HG03175 (cell line): ENCODE measurements around the gene CRYBG1.
"Not testable (repeated sequence)": the region's sequence is repeated elsewhere in the genome, so short reads cannot be mapped to it uniquely, and the experiment has no call there.

Experiments
- ATAC-seq: cut with Tn5 transposase; IDR thresholded peaks from one replicate; pipeline ENCODE4 v1.9.1; 2021; ENCODE audit warnings: mild to moderate bottlenecking, moderate library complexity; ENCODE audit not compliant: unreplicated experiment

CRYBG1 gene

DNA sequence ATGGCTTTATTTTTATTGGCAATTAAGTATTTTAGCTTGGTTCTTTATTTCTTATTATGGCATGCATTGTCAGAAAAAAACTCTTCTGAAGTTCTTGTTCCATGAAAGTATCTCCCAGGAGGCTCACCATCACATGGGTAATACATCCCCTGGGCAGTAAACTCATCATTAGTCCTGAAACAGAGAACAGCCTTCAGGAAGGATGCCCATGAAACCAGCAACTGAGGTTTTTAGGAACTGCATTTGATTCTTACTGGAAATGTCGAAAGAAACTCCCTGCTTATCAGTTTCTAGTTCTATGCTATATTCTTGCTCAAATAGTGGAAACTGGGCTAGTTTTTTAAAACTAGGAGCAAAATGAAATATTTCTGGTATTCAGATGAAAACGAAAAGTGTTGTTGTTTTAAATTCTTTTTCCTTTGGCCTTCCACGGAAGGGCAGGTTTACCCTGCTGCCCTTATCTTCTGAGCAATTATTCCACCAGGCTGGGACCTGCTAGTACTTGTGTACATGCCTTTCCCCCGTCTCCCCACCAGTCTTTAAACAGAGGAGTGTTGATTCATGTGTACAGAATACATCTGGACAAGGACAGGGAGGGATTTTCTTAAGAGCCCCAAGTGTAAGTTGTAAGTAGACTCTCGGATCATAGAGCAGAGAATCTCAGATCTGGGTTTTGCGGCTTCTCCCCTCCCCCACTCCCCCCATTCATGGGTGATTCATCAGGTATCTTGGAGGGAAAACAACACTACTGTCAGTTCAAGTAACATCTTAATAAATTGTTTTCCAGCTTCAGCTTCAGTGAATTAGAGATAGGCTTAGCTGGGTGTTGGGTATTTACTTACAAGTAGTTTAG lies 187.3 kb downstream of the CRYBG1 start:
- ATAC-seq, result no peak

DNA sequence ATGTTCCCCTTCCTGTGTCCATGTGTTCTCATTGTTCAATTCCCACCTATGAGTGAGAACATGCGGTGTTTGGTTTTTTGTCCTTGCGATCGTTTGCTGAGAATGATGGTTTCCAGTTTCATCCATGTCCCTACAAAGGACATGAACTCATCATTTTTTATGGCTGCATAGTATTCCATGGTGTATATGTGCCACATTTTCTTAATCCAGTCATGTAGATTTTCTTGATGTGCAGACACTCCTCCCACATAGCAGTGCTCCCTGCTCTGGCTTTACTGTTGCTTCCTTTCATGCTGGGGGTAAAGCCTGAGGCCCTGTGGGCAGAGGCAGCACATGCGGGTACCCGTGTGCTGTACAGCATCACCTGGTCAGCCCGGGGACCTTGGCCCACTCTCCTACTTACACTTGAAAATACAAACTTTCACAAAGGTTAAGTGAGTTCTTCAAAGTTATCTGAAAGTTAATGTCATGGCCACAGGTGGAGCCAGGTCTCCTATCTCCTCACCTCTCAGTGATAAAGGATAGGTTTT lies 188.5 kb downstream of the CRYBG1 start:
- not testable (repeated sequence) for ATAC-seq

DNA sequence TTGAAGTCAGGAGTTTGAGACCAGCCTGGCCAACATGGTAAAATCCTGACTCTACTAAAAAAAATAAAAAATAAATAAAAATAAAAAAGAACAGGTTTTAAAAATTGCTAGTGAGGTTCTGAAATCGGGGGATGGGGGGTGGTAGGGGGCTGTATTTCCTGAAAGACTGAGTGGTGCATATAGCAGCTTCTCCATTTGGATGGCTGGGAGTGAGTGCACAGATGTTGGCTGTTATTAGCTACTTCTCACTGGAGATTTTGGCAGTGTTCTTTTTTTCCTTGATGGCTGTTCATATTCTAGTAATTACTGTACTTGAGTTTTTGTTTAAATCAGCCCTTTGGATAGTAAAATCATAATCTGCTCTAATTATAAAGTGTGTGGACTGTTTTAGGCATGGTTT lies 189.0 kb downstream of the CRYBG1 start:
- ATAC-seq, result no peak

DNA sequence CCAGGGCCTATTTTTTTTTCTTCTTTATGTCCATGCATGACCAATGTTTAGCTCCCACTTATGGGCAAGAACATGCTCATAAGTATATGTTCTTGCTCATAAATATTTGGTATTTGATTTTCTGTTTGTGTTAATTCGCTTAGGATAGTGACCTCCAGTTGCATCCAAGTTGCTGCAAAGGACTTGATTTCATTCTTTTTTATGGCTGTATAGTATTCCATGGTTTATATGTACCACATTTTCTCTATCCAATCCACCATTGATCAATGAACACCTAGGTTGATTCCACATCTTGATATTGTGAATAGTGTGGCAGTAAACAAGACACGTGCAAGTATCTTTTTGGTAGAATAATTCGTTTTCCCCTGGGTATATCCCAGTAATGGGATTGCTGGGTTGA lies 190.6 kb downstream of the CRYBG1 start:
- no peak for ATAC-seq

DNA sequence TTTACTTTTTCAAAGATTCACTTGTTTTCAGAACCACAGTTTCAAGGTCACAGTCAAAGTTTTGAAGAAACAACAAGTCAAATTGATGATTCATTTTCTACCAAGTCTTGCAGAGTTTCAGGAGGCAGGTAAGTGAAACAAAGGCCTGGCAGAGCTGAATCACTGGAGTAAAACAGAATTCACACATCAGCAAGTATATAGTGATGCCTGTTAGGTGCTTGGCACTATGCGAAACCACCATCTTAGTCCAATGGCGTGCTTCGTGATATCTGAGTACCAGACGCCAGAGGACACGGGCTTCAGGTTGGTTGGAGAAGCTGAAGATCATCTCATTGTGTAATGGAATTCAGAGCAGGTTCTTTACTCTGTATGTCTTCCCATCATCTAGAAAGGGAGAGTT lies 192.9 kb downstream of the CRYBG1 start:
- ATAC-seq, result no peak

DNA sequence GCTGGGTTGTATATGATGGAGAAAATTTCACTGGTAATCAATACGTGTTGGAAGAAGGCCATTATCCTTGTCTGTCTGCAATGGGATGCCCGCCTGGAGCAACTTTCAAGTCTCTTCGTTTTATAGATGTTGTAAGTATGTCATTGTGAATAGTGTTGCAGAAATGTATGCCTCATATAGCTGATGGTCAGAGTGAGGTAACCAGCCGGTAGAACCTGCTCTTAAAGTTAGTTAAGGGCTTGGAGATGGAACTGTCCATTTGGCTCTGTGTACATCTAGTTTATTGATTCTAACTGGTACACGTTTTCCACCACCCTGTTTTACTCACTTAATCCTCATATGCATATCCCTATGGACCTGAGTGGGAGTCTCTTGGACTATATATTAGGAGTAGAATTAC lies 195.2 kb downstream of the CRYBG1 start:
- no peak for ATAC-seq

DNA sequence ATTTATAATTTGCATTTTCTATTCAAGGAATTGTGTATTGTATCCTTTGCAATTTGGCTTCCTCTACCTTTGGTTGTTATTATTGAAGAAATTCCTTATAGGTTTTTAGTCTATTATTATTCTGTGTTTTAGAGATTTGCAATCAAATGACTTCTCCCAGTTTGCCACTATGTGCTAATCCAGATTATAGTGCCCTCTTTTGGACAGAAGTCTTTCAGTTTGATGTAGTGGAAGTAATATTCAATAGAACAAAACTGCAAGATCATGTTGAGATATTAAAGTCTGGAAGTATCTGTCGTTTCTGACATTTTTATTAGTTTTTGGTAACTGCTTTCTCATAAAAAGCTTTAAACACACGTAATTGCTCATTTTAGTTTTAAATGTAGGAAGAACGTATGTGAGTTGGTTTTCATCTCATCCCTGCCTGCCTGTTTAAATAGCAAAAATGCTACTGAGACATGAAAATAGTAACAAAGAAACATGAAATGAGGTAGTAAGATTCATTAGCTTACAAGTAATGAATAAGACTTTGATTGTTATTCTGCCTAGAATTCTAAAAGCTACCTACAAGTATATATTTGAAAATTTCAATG lies 195.9 kb downstream of the CRYBG1 start:
- ATAC-seq, result no peak

DNA sequence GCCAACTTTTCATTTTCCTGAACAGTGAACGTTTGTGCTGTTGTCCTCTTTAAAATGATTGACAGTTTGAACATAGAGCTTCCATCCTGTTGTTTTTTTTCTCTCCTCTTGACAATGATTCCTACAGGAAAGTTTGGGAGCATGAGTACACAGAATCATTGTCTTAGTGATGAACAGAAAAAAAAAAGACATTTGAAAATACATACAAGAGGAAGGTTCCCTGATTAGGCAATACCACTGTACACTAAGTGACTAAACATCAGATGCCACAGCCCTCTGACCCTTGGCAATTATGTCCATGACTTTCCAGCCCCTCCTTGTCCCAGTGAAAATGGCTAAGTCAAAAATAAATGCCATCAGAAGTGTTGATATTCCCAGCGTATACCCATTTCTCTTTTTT lies 197.3 kb downstream of the CRYBG1 start:
- no peak for ATAC-seq

DNA sequence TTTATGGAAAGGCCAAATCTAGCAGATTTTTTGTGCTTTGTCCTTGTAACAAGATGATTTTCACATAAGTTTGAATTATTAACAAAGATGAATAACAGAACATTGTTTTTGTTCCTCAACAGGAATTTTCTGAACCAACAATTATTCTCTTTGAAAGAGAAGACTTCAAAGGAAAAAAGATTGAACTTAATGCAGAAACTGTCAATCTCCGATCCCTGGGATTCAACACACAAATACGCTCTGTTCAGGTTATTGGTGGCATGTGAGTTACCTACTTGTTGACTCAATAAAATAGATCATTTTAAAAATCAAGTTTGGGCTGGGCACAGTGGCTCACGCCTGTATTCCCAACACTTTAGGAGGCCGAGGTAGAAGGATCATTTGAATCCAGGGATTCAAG lies 197.8 kb downstream of the CRYBG1 start:
- no peak for ATAC-seq

DNA sequence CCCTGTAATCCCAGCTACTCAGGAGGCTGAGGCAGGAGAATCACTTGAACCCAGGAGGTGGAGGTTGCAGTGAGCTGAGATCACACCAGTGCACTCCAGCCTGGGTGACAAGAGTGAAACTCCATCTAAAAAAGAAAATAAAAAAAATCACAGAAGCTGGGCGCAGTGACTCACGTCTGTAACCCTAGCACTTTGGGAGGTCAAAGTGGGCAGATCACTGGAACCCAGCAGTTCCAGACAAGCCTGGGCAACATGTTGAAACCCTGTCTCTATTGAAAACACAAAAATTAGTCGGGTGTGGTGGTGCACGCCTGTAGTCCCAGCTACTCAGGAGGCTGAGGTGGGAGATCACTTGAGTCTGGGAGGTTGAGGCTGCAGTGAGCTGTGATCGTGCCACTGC lies 199.1 kb downstream of the CRYBG1 start:
- not testable (repeated sequence) for ATAC-seq

DNA sequence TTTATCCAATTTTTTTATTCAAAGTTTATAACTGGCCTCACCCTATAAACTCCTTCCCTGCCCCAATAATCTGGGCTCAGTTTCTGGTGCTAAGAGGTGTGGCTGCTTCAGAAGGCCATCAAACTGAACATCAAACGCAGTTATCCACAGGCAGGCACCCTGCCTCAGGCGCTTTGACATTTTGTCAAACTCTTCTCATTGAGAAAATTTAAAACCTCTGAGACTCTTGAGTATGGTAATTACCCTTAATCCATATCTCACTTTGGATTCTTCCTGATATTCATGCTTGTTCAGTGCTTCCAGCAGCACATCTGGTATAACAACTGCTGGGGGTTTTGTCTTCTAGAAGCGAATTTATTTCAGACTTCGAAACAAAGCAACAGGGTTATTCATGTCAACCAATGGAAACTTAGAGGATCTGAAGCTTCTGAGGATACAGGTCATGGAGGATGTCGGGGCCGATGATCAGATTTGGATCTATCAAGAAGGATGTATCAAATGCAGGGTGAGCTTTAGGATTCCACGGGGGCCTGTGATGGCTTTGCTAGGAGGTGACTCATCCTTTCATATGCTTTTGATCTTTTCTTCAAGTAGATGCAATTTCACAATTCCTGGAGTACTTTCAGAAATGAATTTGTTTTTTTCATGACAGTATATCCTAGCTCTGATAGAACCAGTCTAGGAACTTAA lies 200.6 kb downstream of the CRYBG1 start:
- no peak for ATAC-seq

DNA sequence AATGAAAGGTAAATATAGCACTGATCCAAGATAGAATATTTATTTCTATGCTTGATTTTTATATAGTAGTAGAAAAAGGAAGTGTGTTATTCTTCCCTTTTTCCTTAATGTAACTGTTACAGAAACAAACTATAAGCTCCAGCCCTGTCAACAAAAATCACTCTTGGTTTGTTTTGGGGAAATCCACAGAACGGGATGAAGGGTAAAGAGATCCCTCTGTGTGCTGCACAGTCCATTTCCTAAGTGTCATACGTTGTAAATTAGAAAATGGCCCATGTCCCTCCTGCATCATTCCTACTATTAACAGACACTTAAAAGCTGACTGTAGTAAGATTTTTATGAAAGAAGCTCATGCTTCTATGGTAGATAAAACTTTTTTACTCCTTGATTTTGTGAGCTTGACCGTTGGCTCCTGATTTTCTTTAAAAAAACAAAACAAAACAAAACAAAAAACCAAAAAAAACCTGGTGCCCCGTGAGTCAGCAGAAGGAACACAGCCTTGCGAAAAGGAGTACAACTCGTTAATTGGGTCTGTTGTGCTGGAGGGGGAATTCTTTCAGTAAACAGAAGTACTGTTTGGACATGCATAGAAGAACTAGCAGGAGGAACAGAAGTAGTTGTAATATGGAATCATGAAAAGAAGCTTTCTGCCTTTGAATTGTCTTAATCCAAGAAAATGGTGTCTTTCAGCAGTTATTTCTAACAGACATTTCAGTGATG lies 201.3 kb downstream of the CRYBG1 start:
- ATAC-seq, result no peak

DNA sequence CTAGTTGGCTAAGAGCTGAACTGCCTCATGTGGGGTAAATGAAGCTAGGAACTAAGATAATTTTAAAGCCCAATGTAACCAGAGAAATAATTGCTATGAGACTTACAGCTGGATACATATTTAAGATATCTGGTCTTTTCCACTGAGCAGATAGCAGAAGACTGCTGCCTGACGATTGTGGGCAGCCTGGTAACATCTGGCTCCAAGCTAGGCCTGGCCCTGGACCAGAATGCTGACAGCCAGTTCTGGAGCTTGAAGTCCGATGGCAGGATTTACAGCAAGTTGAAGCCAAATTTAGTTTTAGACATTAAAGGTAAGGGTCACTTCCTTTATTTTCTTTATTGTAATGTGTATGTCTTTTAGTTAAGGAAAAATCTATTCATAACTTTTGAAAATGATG lies 203.1 kb downstream of the CRYBG1 start:
- ATAC-seq, result no peak

DNA sequence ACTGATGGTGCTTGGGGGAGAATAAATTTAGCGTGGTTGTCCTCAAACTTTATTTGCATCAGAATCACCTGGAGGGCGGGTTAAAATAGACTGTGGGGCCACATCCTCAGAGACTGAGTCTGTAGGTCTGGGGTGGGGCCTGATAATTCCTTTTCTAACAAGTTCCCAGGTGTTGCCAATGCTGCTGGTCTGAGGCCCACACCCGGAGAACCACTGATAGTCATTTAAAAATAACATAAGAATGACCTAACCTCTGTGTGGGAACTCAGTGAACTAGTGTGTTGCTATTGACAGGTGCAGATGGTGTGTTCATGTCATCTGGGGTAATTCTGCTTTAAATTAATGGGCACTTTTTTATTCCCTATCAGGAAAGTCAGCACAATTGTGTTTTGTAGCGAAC lies 204.0 kb downstream of the CRYBG1 start:
- no peak for ATAC-seq

DNA sequence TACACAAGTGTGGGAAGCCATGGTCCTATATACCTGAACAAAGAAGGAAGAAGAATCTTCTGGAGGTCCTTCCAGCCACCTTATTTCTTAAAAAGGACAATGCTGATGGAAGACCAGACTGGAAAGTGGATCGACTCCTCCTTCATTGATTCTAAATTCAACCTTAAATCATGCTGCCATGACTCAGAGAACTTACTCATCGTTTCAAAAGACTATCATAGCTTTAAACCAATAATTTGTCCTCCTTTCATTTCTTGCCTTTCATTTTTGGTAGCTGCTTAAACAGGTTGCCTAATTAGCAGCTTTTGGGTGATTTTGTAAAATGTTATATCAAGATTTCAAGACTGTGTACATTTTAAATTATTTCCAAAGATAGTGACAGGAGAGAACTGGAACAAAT lies 208.0 kb downstream of the CRYBG1 start:
- ATAC-seq, result no peak

DNA sequence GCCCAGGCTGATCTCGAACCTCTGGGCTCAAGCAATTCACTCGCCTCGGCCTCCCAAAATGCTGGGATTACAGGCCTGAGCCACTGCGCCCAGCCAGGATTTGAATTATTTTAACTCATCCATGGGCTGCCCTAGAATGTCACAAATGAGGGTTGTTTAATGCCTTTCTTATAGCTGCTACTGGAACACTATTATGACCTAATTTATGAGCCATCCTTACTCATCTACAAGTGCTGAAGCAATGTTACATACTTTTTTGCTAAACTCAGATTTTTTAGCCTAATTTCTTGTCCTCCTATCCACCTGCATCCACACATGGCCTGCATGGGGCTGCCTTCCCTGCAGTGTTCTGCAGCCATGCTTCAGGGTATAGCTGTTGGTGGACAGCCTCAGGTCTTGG lies 208.9 kb downstream of the CRYBG1 start:
- no peak for ATAC-seq

DNA sequence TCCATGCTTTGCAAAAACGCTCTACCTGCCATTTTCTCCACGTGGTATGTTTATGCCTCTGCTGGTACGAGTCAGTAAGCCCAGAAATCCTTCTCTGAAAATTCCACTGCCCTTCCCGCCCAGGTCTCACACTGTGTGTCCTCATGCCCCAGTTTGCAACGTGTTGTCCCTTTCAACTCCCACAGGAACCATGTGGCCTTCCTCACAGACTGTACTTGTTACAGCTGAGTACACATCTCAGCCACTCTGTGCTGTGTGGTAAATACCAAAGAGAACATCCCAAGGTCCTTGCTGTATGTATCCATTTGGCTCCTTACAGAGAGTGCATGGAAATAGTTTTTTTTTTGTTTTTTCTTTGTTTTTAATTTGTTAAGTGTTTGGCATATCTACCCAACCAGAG lies 211.9 kb downstream of the CRYBG1 start:
- no peak for ATAC-seq

DNA sequence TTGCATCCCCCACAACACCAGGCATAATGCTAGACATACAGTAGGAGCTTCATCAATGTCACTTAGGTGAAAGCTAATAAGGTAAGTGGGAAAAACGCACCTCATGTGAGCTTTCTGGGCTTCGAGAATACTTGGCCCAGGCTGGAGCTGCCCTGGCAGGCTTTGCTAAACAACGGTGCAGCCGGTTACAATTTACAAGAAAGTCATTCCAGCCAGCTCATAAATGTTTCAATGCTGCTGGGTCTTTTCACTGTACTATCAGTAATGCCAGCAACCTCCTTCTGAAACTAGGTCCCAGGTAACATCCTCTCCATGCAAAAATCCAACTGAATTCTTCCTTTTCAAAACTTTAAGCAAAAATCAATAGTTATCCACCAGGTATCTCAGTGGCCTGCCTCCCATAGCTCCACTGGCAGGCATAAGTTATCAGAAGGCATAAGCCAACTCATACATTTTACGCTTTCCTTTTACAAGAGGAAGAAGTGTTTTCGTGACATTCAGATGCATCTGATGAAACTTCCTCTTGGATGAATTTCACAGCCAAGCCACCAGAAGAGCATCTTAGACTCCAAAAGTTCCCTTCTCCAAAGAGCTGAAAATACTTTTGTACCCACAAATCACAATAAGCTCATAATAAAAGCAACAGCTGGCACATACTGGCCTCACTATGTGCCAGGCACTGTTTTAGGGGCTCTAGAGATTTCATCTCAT lies 212.5 kb downstream of the CRYBG1 start:
- ATAC-seq, result no peak

DNA sequence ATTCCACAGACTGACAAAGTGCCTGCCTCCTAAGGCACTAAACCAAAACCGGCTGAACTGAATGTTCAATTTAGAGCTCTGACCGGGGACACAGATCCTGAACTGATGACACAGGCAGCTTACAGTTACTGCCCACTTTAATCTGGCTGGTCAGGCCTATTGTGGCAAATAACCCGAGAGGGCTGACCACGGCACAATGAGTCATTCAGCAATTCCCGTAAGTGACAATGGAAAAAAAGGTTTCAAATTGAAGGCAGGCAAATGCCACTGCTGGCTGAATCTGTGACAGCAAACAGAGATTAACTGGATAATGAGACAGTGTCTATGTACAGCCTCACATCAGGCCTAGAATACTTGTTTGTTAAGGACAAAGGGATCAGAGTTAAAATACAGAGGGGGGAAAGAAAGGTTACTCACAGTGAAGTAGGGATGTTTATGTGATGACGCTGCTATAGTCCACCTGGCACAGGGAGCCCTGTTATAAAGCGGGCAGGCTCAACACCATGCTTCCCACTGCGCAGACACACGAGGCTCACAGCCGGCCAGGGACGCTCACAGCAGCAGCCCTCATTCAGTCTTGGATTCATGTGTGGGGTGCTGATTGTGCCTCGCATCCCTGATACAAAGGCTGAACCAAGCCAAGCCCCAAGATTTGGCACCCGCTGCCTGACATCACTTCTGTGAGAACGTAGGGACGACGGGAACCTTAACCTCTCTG lies 214.4 kb downstream of the CRYBG1 start:
- ATAC-seq, result no peak

DNA sequence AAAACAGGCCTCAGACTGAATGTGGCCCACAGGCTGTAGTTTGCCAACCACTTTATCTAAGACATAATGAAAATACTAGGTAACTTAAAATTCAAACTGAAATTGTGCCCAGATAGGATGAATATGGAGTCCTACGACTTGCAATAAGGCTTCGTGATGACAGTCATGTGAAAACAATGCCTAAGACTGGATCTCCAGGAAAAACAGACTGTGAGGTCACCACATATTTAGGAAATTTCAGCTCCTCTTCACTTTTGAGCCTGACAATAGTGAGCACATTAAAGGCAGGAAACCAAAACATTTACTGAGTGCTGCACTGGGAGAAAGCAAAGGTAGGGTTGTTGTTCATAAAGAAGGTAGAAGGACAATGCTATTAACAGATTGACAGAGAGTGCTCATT lies 218.8 kb downstream of the CRYBG1 start:
- ATAC-seq, result no peak
